Right lobe of liver (tissue), 4 donors: ENCODE measurements around the gene CEP295NL.

Source experiments
- CTCF ChIP-seq, 4 donors: fragments of 200-600 bp in 3 of 4; fragments of 450-650 bp in 1 of 4; IDR thresholded peaks; one replicate each; pipeline versions ENCODE4 v1.5.1 to v1.8.0; 2016 to 2022; ENCODE audit warnings: antibody characterized with exemption in 4 of 4, mild to moderate bottlenecking in 2 of 4
- POLR2A ChIP-seq: fragments of 450-650 bp; IDR thresholded peaks from one replicate; pipeline ENCODE4 v1.6.1; 2017; ENCODE audit warnings: antibody characterized with exemption, mild to moderate bottlenecking
- donor health status: DM: no; HTN: no; CAD: no.
- donor health status: DM: no; HTN: no; CAD: no.
- donor health status: DM: no; HTN: yes; CAD: no.

- no peak for TF ChIP-seq CTCF (IDR thresholded peaks at IDR 0.05)
- no peak for TF ChIP-seq POLR2A
Measured at GRCh38 chr17:78924481-78925151, 21.6 kb upstream of the CEP295NL start.
